ENCODE data around the gene CHD5. TPM values are rescaled to one million over a fixed set of nuclear protein-coding genes. Genes with fewer than 3 reads are reported as not detected.

CHD5 gene
- total RNA-seq, 2 donors from 2014 or later = 1.1 to 3.2 TPM

DNA sequence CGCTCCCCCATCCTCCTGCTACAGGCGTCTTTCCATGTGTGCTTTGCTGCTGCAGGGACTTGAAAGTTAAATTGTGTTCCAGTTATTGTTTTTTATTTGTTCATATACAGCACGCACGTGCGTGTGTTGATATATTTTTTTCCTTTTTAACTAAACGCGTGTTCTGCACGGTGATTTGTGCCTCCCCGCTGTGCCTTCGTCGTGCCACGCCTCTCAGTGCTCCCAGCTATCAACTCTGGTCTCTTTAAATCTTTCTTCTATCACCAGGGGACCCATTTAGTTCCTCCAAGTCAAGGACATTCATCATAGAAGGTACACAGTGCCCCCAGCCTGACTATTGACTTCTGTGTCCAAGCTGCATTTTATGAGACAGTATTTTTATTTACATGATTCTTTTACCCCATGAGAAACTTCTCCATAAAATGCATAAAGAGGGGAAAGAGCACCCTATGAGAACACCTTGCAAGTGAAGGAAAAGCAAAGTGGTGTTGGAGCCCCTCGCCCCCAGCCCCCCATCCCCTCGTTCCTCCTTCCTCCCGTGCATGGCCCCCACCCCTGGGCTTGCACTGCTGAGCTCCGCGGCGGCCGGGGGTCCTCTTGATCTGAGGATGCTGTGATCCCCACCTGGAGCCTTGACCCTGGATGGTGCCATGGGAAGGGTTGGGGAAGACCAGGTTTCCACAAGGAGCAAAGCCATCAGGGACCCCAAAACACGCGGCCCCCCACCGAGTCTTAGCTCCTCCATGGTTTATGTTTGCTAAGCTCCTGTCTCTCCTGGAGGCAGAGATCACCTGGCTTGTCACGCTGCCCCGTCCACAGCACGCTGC is 88.9 kb downstream of the CHD5 start:
- H3K4me1 ChIP-seq (ENCODE audit: control insufficient read depth in 1 of 2, low read depth in 2 of 2) = no peaks in the 10 kb centered on the region
- H3K9me3 ChIP-seq = no peaks in the 10 kb centered on the region
- TF ChIP-seq CTCF (IDR thresholded peaks at IDR 0.05) = no peak
- no peak overlapping the region for H3K4me3 ChIP-seq
- DNase-seq (ENCODE audit: low spot score) = no peak
- H3K27ac ChIP-seq = no peak overlapping the region
- no peaks in the 10 kb centered on the region for H3K27me3 ChIP-seq (replicated peaks; ENCODE audit: insufficient read depth)
- no peaks in the 10 kb centered on the region for H3K36me3 ChIP-seq
- no peak for ATAC-seq (ENCODE audit: insufficient number of reproducible peaks, low FRiP score, low read depth)

GRCh38 chr1:6090288-6090687 is 89.8 kb downstream of the CHD5 start:
- Histone ChIP-seq H3K27ac (no peak overlapping the region), H3K27me3 (replicated peaks; ENCODE audit: insufficient read depth) (no peaks in the 10 kb centered on the region), H3K36me3 (no peaks in the 10 kb centered on the region), H3K9me3 (no peaks in the 10 kb centered on the region), H3K4me1 (ENCODE audit: control insufficient read depth in 1 of 2, low read depth in 2 of 2) (no peaks in the 10 kb centered on the region), H3K4me3 (no peak overlapping the region)
- TF ChIP-seq CTCF (IDR thresholded peaks at IDR 0.05) = no peak
- ATAC-seq (ENCODE audit: insufficient number of reproducible peaks, low FRiP score, low read depth) (no peak), DNase-seq (ENCODE audit: low spot score) (no peak)

GRCh38 chr1:6088956-6089355 is 91.2 kb downstream of the CHD5 start:
- Histone ChIP-seq H3K4me3 (no peak overlapping the region), H3K9me3 (no peaks in the 10 kb centered on the region), H3K4me1 (ENCODE audit: control insufficient read depth in 1 of 2, low read depth in 2 of 2) (no peaks in the 10 kb centered on the region), H3K36me3 (no peaks in the 10 kb centered on the region), H3K27ac (no peak overlapping the region), H3K27me3 (replicated peaks; ENCODE audit: insufficient read depth) (no peaks in the 10 kb centered on the region)
- no peak for ATAC-seq (ENCODE audit: insufficient number of reproducible peaks, low FRiP score, low read depth)
- no peak for TF ChIP-seq CTCF (IDR thresholded peaks at IDR 0.05)
- no peak for DNase-seq (ENCODE audit: low spot score)

DNA sequence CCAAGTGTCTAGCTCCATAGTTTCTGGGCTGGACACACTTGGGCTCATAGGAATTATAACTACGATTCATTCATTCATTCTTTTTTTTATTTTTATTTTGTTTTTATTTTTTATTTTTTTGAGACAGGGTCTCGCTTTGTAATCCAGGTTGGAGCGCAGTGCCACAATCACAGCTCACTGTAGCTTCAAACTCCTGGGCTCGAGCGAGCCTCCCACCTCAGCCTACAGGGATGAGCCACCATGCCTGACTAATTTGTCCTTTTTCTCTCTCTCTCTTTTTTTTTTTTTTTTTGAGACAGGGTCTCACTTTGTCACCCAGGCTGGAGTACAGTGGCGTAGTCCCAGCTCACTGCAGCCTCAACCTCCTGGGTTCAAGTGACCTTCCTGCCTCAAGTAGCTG is 92.2 kb downstream of the CHD5 start:
- no peak for TF ChIP-seq CTCF (IDR thresholded peaks at IDR 0.05)
- ATAC-seq (ENCODE audit: insufficient number of reproducible peaks, low FRiP score, low read depth) (no peak), DNase-seq (ENCODE audit: low spot score) (no peak)
- no peaks in the 10 kb centered on the region for H3K4me1 ChIP-seq (ENCODE audit: control insufficient read depth in 1 of 2, low read depth in 2 of 2)
- no peaks in the 10 kb centered on the region for H3K9me3 ChIP-seq
- no peaks in the 10 kb centered on the region for H3K27me3 ChIP-seq (replicated peaks; ENCODE audit: insufficient read depth)
- H3K27ac ChIP-seq = no peak overlapping the region
- H3K4me3 ChIP-seq = no peak overlapping the region
- no peaks in the 10 kb centered on the region for H3K36me3 ChIP-seq

DNA sequence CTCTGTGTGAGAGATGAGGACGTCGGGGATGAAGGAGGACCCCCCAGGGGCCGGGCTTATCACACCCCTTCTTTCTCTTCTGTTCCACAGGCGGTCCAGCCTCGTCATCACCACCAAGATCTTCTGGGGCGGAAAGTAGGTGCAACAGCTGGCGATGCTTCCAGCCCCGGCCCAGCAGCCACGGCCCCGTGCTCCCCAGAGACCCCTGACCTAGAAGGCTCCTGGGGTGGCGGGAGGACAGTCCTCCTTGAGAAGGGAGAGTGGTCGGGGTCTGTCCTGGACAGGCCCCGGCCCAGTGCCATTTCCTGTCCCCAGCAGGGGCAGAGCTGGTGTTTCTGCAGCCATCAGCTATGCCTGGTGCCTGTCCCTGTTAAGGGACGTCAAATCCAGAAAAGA is 92.7 kb downstream of the CHD5 start:
- TF ChIP-seq CTCF (IDR thresholded peaks at IDR 0.05) = no peak
- H3K36me3 ChIP-seq = no peaks in the 10 kb centered on the region
- ATAC-seq (ENCODE audit: insufficient number of reproducible peaks, low FRiP score, low read depth) = no peak
- no peak for DNase-seq (ENCODE audit: low spot score)
- H3K4me1 ChIP-seq (ENCODE audit: control insufficient read depth in 1 of 2, low read depth in 2 of 2) = no peaks in the 10 kb centered on the region
- H3K4me3 ChIP-seq = no peak overlapping the region
- H3K27ac ChIP-seq = no peak overlapping the region
- no peaks in the 10 kb centered on the region for H3K27me3 ChIP-seq (replicated peaks; ENCODE audit: insufficient read depth)
- H3K9me3 ChIP-seq = no peaks in the 10 kb centered on the region

Measured in thoracic aorta (tissue), 2 donors.